GM12892 (cell line): ENCODE results near the gene SLC39A11.

ENCODE experiments used
- DNase-seq: peaks from one replicate; pipeline ENCODE4 v3.0.0; 2011; ENCODE audit not compliant: insufficient read length
- FAIRE-seq: peaks from 2 replicates; lab custom pipeline; 2011; peaks lifted over from hg19 to GRCh38; lab: Jason Lieb, UNC
- POLR2A ChIP-seq: IDR thresholded peaks from 2 replicates; pipeline ENCODE4 v1.6.1; 2011; ENCODE audit warnings: low read depth, low read length, control low read depth
- POLR2AphosphoS5 ChIP-seq: IDR thresholded peaks from 2 replicates; pipeline ENCODE4 v1.6.1; 2011; ENCODE audit warnings: low read depth, low read length, control low read depth
- TAF1 ChIP-seq: IDR thresholded peaks from 2 replicates; pipeline ENCODE4 v1.6.1; 2011; ENCODE audit warnings: low read depth, mild to moderate bottlenecking, control low read depth, low read length, borderline replicate concordance

Gene SLC39A11

GRCh38 chr17:72813481-72813880, 279.0 kb downstream of the SLC39A11 start:
- DNase-seq: no peak
- TF ChIP-seq POLR2AphosphoS5: no peak
- TF ChIP-seq POLR2A: no peak
- FAIRE-seq: no peak

DNA sequence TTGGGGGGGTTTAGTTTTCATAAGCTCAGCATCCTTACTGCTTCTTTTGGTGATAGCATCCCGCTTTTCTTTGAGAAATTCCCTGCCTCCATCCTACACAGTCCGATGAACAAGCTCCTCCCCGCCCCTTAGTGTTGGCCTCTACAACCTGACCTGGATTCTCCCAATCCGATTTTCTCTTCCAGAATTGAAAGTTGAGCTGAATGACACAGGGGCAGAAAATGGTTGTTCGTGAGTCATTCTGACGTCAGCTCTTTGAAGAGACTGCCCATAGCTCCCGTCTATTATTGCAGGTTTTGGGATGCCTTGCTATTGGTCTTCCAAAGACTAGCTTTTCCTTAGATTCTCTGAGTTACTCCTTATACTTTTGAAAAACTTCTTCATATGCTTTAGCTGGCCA, 279.7 kb downstream of the SLC39A11 start:
- DNase-seq: no peak
- TF ChIP-seq TAF1: no peak
- no peak for TF ChIP-seq POLR2A
- no peak for TF ChIP-seq POLR2AphosphoS5
- no peak for FAIRE-seq

DNA sequence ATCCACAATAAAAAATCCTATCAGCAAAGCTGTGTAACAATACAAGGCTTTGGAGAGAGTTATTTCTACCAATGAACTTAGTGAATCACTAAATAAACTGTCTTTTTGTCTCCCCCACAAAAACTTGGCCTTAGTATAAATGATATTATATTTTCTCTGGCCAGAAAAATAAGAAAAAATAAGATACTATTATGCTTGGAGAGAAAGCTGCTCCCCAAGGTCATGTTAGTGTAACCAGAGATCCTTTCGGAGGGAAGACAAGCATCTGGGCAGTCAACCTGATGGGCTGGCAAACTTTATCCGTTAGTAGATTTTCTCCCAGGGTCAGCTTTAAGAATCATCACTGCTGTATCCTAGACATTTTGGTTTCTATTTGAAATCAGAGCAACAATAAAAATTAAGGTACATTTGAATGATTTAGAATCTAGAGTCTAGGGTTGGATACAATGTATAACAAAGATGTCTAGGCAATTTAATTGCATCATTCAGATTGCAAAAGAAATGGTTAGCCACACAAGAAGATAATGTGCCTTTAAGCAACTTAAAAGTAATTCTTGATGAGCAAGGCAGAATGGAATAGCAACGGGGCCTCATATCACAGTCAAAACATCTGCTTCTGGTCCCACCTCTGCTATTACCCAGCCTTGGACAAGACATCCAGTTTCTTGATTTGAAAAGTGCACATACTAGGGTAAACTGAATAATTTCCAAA, 280.4 kb downstream of the SLC39A11 start:
- no peak for FAIRE-seq
- no peak for TF ChIP-seq POLR2A
- TF ChIP-seq POLR2AphosphoS5: no peak
- no peak for TF ChIP-seq TAF1
- no peak for DNase-seq

GRCh38 chr17:72810991-72811508, 281.4 kb downstream of the SLC39A11 start:
- DNase-seq: no peak
- TF ChIP-seq POLR2A (no peak), POLR2AphosphoS5 (no peak), TAF1 (no peak)
- no peak for FAIRE-seq

DNA sequence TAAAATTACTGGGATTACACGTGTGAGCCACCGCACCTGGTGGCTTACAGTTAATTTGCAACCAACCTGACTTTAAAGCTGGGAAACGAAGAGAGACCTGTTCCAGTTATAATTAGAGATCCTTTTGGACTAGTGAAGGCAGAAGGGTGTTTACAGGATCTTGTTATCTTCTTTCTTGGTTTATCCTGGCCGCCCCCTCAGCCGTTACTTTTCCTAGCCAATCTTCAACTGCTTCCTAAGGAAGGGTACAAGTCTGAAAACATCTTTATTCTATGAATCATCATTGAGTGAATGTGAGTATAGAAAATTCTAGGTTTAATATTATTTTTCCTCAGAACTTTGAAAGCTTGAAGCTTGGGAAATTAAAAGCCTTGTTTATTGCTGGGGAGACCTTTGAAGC, 286.5 kb downstream of the SLC39A11 start:
- FAIRE-seq (no peak), DNase-seq (no peak)
- TF ChIP-seq TAF1 (no peak), POLR2AphosphoS5 (no peak), POLR2A (no peak)

- DNase-seq (no peak), FAIRE-seq (no peak)
- no peak for TF ChIP-seq POLR2AphosphoS5
- no peak for TF ChIP-seq POLR2A
- no peak for TF ChIP-seq TAF1
Measured at GRCh38 chr17:72804949-72805707, 287.4 kb downstream of the SLC39A11 start.

DNA sequence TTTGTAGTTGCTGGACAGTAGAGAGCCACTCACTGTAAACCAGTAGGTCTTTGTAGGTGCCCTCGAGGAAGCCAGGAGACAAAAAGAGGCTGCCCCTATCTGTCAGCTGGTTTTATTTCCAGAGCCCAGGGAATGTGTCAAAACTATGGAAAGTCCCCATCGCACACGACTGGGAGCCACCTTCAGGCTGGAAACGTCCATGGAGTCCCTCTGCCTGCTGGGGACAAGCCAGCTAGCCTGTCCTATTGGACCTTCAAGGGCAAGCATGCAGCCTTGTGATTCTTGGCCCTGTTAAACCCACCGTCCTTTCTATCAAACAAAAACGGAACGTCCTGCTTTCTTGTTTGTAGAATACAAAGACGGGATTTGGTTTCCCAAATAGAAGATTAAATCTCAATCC, 289.8 kb downstream of the SLC39A11 start:
- TF ChIP-seq POLR2AphosphoS5 (no peak), TAF1 (no peak), POLR2A (no peak)
- DNase-seq (no peak), FAIRE-seq (no peak)

DNA sequence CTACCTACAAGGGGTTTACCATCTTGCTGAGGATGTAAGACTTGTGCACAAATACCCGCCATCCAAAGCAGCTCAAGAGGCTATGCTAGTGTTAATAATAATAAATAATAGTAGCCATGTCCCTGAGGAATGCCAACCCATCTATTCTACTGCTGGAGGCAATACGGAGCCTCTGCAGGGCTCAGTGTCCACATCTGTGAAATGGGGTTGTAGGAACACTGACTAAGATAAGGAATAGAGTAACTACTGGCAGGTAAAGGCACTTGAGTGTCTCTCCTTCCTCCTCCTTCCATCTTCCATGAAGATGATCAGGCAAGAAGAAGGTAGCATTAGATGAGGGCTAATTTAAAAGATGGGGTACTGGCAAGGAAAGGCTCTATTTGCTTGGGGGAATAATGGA, 295.3 kb downstream of the SLC39A11 start:
- no peak for TF ChIP-seq POLR2A
- TF ChIP-seq POLR2AphosphoS5: no peak
- TF ChIP-seq TAF1: no peak
- FAIRE-seq (no peak), DNase-seq (no peak)

- DNase-seq (no peak), FAIRE-seq (no peak)
- TF ChIP-seq TAF1 (no peak), POLR2A (no peak), POLR2AphosphoS5 (no peak)
Measured at GRCh38 chr17:72795941-72796340, 296.5 kb downstream of the SLC39A11 start.

- DNase-seq (no peak), FAIRE-seq (no peak)
- no peak for TF ChIP-seq TAF1
- no peak for TF ChIP-seq POLR2A
- no peak for TF ChIP-seq POLR2AphosphoS5
Measured at GRCh38 chr17:72794152-72794551, 298.3 kb downstream of the SLC39A11 start.

DNA sequence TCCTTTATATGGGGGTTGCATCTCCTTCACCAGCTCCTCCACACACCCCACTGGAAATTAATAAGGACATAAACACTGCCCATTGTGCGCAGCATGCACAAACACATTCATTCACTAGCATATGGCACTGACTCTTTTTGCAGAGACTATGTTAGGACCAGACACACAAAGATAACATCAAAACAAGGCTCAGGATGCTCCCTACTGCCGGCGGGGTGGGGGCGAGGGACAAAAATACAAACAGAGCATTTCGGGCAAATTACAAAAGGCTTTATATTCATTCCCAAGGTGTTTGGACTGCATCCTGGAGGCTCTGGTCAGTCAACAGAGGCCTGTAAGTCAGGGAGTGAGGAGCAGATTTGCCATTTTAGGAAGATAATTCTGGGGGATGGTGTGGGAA, 299.7 kb downstream of the SLC39A11 start:
- TF ChIP-seq POLR2AphosphoS5: no peak
- TF ChIP-seq TAF1: no peak
- no peak for TF ChIP-seq POLR2A
- no peak for DNase-seq
- no peak for FAIRE-seq

DNA sequence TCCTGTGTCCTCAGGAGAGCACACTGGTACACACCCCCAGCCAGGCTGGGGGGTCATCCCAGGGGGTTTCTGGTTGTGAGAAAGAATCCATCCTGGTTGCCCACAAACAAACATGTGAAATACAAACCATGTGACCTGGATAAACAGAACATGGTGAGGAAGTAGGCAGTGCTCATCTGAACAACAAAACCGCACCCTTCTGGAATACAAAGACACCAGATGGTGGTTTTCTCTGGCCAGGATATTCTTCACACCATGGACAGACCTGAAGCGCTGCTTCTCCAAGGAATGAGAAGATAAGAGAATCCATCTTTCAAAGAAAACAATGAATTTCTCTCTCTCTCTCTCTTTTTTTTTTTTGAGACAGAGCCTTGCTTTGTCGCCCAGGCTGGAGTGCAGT, 302.3 kb downstream of the SLC39A11 start:
- DNase-seq (no peak), FAIRE-seq (no peak)
- TF ChIP-seq POLR2AphosphoS5 (no peak), POLR2A (no peak), TAF1 (no peak)
